SHP77 treated with DMSO at 0.1 percent for 48 hours (cell line): Measurements from ENCODE around the gene THSD4.

ENCODE experiments used
- DNase-seq: peaks from one replicate; lab custom pipeline; 2025; lab: John Stamatoyannopoulos, UW

THSD4 gene

DNA sequence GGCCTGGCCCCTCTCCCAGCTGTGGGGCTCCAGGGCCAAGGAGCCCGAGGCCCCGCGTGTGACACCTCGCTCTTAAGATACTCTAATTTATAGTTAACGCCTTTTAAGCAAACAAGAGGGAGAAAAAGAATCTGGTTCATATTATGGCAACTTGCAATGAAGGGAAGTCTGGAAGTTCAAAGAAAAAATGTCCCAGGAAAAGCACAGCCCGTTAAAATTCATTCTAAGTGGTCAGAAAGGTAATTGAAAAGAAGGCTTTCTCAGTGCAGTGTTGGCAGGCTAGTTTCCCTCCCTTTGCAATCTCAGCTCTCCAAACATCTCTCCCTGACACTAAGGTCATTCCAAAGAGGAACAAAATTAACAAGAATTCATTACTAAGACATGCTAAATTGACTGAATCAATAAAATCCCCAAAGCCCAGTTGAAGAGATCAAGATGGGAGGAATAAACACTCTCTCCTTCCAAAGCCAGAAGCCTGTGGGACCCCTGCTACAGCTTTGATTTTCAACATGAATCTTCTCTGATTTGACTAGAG lies 339.3 kb downstream of the THSD4 start:
- DNase-seq: no peak

DNA sequence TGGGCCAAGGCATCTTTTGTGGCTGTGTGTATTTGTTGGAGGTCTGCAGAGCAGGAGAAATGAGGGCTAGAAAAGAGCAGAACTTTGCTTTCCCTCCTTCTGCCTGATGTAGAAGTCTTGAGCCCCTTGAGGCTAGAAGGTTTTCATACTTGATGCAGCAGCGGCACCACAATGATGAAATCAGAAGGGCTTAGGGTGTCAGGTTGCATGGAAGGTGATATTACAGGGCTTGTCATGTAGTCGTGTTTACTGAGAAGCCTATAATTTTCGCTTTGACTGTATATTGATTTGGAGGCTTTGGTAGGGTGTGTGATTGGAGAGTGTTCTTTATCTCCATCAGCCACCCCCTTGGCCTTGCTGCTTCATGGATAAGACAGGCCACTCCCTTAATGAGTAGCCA lies 339.8 kb downstream of the THSD4 start:
- DNase-seq: no peak

DNA sequence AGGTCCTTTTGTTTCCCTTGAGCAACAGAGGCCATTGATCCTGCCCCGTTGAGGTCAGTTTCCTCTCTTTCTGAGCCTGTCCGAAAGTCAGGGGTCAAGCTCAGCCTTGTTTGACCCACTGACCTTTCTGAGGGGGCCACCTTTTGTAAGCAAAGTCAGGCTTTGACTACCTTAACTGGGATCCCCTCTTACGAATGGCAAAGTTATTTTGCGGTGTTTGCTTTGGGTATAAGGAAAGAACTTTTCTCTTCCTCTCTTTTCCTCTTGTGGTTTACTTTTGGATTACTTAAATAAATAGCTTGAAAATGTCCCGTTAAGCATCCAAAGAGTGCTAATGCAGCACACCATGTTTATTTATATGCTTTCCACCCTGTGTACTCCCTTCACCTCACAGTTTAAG lies 340.6 kb downstream of the THSD4 start:
- DNase-seq: no peak

DNA sequence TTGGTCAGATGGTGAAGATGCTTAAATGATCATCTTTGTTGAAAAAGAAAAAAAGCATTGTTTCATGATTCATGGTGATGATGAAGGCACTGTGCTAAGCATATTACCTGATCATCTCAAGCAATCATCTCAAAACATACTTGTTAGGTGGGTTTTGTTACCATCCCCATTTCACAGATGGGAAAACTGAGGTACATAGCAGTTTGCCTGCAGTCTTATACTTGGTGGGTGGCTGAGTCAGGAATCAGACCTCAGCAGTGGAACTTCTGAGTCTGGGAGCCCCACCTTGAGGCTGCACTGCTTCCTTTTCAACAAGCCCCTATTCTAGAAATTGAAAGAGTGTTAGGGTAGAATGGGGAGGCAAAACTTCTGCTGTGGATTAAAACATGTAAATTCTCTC lies 341.1 kb downstream of the THSD4 start:
- DNase-seq: no peak

DNA sequence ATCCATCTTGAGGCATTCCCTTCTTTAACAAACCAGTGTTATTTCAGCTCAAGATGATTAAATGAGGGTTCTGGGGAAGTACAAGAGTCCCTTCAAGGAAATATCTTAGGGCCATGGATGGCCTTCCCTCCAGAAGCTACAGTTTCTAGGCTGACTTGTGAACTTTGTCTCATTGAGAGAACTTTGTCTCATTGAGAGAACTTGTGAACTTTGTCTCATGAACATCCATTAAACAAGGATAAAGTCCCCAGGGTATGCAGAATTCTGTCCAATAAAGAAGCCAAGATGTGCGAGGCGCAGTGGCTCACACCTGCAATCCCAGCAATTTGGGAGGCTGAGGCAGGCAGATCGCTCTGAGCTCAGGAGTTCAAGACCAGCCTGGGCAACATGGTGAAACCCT lies 341.5 kb downstream of the THSD4 start:
- no peak for DNase-seq

DNA sequence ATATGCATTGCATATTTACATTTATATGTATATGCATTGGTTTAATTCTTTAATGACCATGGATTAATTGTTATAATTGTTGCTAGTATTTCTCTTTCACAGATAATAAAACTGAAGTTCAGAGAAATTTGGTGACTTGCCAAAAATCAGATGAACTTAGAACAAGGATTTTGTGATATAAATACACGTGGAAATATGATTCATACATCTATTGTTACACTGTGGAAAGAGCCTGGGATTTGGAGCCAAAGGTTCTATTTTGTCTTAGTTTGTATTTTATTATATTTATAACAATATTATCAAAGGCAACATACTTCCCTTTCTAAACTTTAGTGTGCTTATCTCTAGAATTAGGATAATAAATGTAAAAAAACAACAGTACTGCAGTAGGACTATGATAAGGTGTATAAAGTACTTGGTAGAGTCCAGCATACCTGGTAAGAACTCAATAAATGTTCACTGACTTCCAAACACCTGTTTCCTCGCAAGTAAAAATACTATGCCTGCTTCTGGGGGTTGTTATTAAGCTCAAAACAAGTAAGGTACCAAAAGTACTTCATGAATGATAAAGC lies 342.9 kb downstream of the THSD4 start:
- DNase-seq: no peak

DNA sequence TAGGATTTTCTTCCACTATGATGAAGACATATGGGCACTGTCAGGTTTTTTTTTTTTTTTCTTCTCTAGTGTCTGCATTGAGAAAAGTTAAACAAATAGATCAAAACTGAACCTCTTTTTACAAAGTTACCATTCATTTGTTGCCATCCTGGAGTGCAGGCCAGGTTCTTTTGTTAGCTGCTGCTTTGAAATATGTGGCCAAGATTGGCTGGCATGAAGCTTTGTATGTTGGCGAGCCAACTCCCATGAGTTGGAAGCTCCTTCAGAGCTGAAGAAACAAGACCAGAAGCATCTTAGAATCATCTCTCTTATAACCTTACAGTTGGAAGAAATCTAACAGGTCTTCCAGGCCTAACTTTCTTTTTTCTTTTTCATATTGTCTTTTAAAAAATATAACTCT lies 346.5 kb downstream of the THSD4 start:
- DNase-seq: no peak

DNA sequence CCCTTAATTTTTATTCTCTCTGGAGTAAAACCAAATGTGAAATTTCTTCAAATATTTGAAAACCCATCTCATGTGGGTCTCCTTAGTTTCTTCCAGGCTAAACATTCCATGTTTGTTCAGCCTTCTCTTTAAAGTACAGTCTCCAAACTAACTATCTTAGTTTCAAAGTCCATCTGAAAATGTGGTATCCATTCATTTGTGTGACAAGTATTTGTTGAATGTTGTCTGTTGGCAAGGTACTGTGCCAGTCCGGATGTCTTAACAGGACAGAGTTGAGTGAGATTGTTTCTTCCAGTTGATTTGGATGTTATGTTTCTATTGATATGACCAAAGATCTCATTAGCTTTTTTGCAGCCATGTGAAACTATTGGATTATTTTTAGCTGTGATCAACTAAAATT lies 347.4 kb downstream of the THSD4 start:
- DNase-seq: no peak

DNA sequence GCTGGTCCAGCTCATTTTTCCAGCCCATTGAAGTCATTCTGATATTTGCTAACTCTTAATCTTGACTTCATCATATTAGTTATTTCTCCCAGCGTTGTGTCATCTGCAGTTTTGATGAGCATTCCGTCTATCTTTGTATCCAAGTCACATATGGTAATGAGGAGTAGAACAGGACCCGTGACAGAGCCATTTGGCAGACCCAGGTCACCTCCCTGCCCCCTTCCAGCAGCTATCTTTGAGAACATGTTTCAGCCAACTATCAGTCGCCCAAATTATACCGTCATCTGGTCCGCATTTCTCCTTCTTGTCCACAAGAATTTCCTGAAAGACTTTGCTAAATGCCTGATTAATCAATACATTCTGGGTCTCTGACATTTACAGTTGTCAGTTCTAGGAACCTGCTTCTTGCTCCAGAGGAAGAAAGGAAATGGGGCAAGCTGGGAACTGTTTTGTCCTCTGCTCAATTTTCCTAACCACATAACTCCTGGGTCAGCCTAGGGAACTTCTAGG lies 347.9 kb downstream of the THSD4 start:
- no peak for DNase-seq

DNA sequence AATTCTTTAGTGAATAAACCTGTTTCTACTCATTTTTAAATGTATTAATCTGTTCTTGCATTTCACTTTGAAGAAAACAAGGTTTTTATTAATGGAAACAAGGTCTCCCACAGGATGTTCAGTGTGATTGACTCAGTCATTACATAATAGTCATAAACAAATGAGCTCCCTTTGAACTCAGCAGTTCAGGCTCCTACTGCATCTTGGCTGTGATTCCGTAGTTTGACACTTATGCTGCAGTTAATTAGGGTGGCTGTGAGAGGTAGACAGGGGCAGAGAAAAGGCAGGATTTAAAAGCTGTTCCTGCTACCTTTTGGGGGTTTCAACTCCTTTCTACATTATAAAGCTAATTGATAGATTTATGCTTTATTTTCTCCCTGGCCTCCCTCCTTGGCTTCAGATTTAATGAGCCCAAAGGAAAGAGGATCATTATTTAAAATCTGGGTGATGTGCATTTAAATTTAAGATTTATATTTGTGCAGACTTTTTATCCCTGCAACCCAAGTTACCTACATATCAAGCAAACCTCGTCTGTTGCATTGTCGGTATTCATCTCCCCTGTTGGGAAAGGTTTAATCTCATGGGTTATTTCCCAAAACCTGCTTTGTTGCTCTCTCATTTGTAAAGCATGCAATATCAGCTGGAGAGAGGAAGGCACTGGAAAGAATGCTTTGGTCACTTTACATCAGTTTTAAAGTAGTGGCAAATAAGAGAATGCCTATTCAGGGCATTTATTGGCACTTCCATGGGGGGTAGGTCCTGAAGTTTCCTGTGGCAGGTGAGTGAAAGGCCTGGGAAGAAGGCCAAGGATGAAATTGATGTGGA lies 350.1 kb downstream of the THSD4 start:
- DNase-seq: no peak

DNA sequence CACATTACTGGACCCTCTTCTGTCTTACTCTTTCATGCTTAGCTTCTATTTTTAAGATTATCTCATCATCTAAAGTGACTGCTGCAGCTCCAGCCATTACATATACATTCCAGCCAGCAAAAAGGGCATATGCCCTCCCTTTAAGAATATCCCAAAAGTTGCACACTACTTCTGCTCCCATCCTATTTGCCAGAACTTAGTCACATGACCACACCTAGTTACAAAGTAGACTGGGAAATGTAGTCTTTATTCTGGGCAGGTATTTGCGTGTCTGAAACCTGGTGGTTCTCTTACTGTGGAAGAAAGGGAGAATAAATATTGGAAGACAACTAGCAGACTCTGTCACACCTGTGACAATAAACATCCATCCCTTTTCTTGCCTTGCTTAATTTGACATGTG lies 353.4 kb downstream of the THSD4 start:
- DNase-seq: no peak

DNA sequence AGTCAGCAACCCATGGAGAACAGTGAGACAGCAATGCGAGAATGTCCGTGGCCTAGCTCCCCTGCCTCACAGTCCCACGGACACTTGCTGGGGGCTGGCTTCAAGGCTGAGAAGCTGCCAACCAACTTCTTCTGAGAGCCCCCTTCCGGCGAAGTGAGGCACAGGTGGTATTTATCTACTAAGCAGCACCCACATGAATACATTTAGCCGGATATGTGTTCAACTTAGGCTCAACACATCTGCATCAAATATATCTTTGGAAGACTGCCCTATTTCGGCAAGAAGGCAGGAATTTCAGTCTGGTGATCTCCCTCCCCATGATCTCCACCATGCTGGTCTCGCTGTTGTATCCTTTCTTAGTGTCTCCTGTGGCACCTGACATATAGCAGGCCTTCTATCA lies 354.1 kb downstream of the THSD4 start:
- no peak for DNase-seq

DNA sequence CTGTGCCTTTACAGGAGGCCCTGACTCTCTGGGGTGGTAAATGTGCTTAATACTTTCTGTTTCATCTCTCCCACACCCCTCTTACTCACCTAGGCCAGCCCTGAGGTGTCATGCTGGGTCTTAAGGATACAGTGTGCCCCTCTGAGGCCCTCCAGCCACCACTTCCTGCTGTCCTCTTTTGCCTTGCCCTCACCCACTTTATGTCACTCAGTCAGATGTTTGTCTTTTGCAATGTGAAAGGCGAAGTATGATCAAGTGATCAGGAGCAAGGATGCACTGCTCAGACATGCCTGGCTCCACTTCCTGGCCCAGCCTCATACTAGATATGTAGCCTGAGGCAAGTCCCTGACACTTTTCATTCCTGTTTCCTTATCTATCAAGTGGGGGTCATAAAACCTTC lies 356.1 kb downstream of the THSD4 start:
- no peak for DNase-seq

DNA sequence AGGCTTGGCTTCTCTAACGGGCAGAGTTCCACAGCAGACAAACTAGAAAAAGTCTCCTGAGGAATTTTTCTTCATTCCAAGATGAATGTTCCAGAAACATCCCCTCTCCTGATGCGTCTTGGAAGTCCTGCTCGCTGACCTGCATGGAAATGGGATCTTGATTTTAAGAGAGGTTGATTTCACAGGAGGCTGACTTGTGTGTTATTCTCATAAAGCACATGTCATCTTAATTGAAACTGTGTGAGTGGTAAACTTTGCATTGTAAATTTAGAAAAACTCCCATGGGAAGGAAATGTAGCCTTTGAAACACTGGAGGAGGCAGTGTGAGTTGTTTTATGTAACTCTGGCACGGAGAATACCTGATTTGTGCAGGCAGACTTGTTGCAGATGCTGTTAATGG lies 357.3 kb downstream of the THSD4 start:
- no peak for DNase-seq

DNA sequence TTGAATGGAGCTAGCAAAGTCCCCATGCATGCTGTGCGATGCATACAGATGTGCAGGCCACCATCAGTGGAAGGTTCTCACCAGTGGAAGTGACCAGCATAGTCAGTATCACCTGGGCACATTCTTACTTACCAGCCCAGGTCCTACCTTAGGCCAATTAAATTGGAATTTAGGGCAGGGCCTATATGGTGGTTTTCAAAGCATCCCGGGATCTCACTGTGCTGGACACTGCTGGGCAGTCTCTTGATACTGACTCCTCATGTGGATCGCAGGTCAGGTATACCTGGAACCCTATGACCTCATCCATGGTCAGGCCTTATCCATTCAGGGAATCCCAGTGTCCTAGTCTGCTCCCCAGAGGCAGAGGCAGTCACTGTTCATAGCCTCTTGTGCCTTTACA lies 358.5 kb downstream of the THSD4 start:
- DNase-seq: no peak

DNA sequence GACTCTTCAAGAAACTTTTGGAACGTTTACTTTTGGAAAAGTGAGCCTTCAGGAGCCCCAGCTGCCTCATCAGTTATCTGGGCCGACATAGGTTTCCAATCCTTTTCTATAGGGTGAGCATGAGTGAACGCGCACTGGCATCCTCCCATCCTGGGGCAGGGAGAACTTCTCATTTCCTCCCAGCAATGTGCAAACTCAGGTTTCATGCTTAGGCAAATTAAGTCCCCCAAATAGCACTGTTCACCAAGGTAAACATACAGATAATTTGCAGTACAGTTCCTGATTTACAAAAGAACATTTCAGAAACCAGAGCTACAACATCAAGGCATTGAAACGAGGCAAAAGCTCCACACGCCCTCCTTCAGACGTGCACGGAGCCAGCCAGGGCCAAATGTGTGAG lies 361.6 kb downstream of the THSD4 start:
- no peak for DNase-seq

DNA sequence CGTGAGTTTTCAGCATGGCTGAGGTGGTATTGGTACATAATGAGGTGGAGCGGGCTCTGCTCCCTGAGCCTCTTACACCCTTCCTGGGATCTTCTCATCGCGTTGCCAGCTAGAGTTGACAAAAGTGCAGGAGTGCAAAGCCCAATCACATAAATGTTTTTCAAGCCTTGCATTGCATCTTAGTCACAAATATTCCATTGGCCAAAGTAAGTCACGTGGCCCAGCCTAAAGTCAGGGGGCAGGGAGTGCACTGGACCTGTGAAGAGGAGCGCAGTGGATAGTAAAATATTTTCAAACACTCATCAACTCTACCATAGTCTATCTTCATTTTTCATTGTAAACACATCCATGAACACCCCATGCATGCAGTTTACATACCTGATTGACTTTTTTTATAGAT lies 365.3 kb downstream of the THSD4 start:
- DNase-seq: no peak

DNA sequence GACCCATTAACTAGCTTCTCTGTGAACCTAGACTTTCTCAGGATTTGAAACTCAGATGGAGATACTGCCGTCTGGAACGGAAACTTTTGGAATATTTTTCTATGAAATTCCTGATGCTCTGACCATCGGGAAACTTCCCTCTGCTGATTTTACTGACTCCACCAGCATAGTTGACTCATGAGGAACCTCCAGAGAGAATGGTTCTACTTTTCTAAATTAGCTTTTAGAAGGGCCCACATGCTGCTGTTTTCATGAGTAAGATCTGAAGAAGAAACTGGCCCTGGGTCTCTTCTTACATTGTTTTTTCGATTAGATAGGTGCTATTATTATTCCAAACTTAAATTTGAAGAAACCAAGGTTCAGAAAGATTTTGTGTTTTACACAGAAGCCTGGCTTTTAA lies 368.8 kb downstream of the THSD4 start:
- DNase-seq: no peak

DNA sequence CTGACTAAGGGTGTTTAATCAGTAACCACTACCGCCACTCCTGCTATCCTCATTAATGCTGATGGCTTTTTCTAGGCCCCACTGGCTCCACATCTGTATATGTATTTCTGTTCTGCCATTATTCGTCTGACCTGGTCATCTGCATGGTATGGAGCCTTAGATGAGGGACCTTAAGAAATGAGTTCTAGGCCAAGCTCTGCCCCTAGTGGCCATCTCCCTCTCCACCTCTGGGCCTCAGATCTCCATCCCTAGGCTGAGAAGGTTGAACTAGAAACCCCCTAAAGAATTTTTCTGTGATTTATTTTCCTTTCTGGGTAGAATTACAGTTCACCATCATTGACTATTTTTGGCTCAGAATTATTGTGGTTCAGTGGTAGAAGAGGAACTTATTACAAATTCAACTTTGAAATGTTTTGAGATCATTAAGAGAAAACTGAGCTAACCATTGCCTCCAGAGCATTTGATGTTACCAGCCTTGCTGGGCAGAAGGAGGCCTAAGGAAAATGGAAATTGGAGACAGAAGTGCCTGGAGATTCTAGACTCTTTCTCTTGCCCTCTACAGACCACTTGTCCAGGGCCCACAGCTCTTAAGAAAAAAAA lies 369.9 kb downstream of the THSD4 start:
- DNase-seq: no peak

DNA sequence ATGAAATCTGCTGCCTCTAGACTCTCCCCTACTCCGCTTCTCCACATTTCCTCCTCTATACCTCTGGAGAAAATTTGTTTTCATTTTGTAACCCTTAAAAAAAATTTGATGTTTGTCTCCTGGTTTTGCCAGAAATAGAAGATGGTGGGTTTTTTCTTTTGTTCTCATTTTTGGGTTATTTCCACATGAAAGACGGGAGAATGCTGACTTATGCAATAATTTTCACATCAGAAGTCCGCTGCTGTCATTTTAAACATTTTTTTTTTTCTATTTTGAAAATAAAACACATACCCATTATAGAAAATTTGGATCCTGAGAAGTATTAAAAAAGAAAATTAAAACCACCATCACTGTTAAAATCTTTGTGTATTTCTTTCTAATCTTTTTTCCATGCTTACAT lies 374.3 kb downstream of the THSD4 start:
- no peak for DNase-seq

DNA sequence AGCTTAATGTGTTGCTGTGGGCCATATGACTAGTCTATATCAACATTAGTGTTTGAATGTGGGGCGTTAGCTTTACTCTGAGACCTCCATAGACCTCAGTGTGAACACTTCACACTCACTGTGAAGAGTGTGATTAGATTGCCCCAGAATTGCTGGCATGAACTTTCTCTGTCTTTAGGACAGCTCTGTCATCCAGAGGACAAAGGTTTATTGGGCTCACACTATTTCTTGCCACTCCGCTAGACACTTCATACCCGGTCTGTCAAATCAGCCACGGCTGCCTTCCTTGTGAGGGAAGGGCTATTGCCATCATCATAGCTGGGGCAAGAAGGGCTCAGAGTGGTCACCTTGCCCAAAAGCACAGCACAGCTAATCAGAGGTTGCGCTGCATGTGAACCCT lies 378.3 kb downstream of the THSD4 start:
- DNase-seq: no peak

DNA sequence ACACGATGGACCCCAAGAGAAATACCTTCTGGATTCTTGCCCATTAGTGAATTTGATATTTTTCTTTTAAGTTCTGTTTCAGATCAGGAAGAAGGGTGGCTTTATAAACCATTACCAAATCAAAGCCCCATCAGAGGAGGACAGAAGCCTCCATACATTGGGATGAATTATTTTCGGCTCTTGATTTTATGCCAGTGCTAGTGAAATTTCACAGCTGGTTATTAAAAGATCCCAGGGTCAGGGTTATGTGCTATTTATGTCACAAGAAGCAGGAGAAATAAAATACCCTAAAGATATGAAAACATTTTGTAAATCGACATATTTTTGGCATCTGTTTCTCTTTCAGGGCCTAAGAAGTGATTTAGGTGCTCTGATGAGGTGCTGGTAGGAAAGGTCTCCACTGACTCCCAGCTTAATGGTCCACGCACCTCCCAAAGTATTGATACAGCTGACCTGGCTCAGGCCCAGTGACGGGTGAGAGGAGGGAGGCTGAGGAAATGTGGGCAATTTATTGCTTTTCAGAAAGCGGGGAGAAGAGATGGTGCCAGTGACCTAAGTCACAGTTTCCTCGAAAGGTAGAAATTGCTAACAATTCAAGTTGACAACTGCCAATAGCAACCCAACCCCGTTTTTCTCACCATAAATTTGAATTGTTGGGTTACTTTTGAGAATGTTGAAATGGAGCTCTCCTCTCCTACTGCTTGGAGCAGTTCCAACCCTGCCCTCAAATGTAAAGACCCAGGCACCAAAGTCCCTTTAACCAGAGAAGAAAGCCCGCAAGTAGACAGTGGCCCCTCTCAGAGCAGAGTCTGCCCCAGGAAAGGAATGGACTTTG lies 379.5 kb downstream of the THSD4 start:
- DNase-seq: no peak
